Neural progenitor cell (in vitro differentiated cells): ENCODE measurements around the gene CLNK. TPM values are rescaled to one million over a fixed set of nuclear protein-coding genes. Genes with fewer than 3 reads are reported as not detected.

Experiments
- DNase-seq: peaks from one replicate; pipeline ENCODE4 v3.0.0-alpha.2; 2016; ENCODE audit warnings: low spot score
- H2AFZ ChIP-seq: fragments of 200-600 bp; sonication (generic); replicated peaks from 2 replicates; pipeline ENCODE4 v1.6.1; 2016; ENCODE audit warnings: antibody characterized with exemption
- H3F3A ChIP-seq: fragments of 200-600 bp; sonication (generic); 2 replicates; pipeline ENCODE4 v1.6.1; 2016; ENCODE audit warnings: antibody characterized with exemption, low read depth
- H3K27ac ChIP-seq: fragments of 200-600 bp; sonication (generic); 2 replicates; pipeline ENCODE4 v1.5.1; 2016; ENCODE audit warnings: mild to moderate bottlenecking
- H3K27me3 ChIP-seq: fragments of 200-600 bp; sonication (generic); 2 replicates; pipeline ENCODE4 v1.6.1; 2016; ENCODE audit warnings: mild to moderate bottlenecking, moderate library complexity
- H3K36me3 ChIP-seq: fragments of 200-600 bp; sonication (generic); 2 replicates; pipeline ENCODE4 v1.5.1; 2016
- H3K4me1 ChIP-seq: fragments of 200-600 bp; sonication (generic); 2 replicates; pipeline ENCODE4 v1.6.1; 2016; ENCODE audit warnings: mixed run types
- H3K4me2 ChIP-seq: fragments of 200-600 bp; sonication (generic); 2 replicates; pipeline ENCODE4 v1.6.1; 2016
- H3K4me3 ChIP-seq: fragments of 200-600 bp; sonication (generic); 2 replicates; pipeline ENCODE4 v1.5.1; 2016
- H3K79me2 ChIP-seq: fragments of 200-600 bp; sonication (generic); 2 replicates; pipeline ENCODE4 v1.6.1; 2016; ENCODE audit warnings: low read depth
- H3K9ac ChIP-seq: fragments of 200-600 bp; sonication (generic); 2 replicates; pipeline ENCODE4 v1.6.1; 2016
- H3K9me3 ChIP-seq: fragments of 200-600 bp; sonication (generic); 2 replicates; pipeline ENCODE4 v1.5.1; 2016; ENCODE audit warnings: low read depth
- H4K20me1 ChIP-seq: fragments of 200-600 bp; sonication (generic); 2 replicates; pipeline ENCODE4 v1.6.1; 2016; ENCODE audit warnings: low read depth
- H3K27ac Mint-ChIP-seq: 3 replicates; pipeline ENCODE4 v1.8.0; 2021; ENCODE audit warnings: mixed read lengths
- H3K27me3 Mint-ChIP-seq: 2 replicates; pipeline ENCODE4 v1.8.0; 2022; ENCODE audit warnings: low read depth, mild to moderate bottlenecking, inconsistent platforms, moderate library complexity, mixed read lengths; ENCODE audit not compliant: insufficient read depth
- H3K36me3 Mint-ChIP-seq: 3 replicates; pipeline ENCODE4 v1.8.0; 2021; ENCODE audit warnings: mixed read lengths
- H3K4me1 Mint-ChIP-seq: 3 replicates; pipeline ENCODE4 v1.8.0; 2021; ENCODE audit warnings: mixed read lengths
- H3K4me3 Mint-ChIP-seq: 3 replicates; pipeline ENCODE4 v1.8.0; 2021; ENCODE audit warnings: mild to moderate bottlenecking, moderate library complexity, mixed read lengths
- H3K9me3 Mint-ChIP-seq: 3 replicates; pipeline ENCODE4 v1.8.0; 2020; ENCODE audit warnings: mixed read lengths
- CTCF ChIP-seq: fragments of 200-600 bp; sonication (generic); IDR thresholded peaks from 2 replicates; pipeline ENCODE4 v1.5.1; 2017; ENCODE audit warnings: antibody characterized with exemption, mild to moderate bottlenecking
- EZH2 ChIP-seq: fragments of 200-600 bp; sonication (generic); IDR thresholded peaks from 2 replicates; pipeline ENCODE4 v1.6.1; 2017; ENCODE audit warnings: antibody characterized with exemption, mild to moderate bottlenecking, moderate library complexity
- EZH2phosphoT487 ChIP-seq: fragments of 200-600 bp; sonication (generic); IDR thresholded peaks from 2 replicates; pipeline ENCODE4 v1.6.1; 2017; ENCODE audit warnings: antibody characterized with exemption
- total RNA-seq: library from RNA; depleted of rRNA; stranded (reverse); fragments of >200 nt; gene quantifications from 2 replicates; pipeline ENCODE4 v1.2.3, GENCODE V29; 2015; ENCODE audit warnings: low replicate concordance

CLNK gene
- total RNA-seq, 1 donor from 2014 or later = not detected

- H3K9ac ChIP-seq = no peak overlapping the region
- Mint-ChIP-seq H3K36me3 (no peaks in the 10 kb centered on the region), H3K27me3 (peaks cover 2% of the 10 kb centered on the region), H3K4me3 (no peak overlapping the region), H3K4me1 (peaks cover 9% of the 10 kb centered on the region), H3K9me3 (no peaks in the 10 kb centered on the region), H3K27ac (no peak overlapping the region)
- no peak overlapping the region for H2AFZ ChIP-seq
- H3K79me2 ChIP-seq = no peaks in the 10 kb centered on the region
- H3K9me3 ChIP-seq = no peaks in the 10 kb centered on the region
- no peak overlapping the region for H3K27ac ChIP-seq
- H3K4me3 ChIP-seq = no peak overlapping the region
- peaks cover 5% of the 10 kb centered on the region for H3K4me1 ChIP-seq
- DNase-seq = no peak
- no peaks in the 10 kb centered on the region for H3K36me3 ChIP-seq
- no peak overlapping the region for H3K4me2 ChIP-seq
- no peak for TF ChIP-seq EZH2
- no peak for TF ChIP-seq CTCF
- TF ChIP-seq EZH2phosphoT487 = no peak
- H4K20me1 ChIP-seq = no peaks in the 10 kb centered on the region
- no peaks in the 10 kb centered on the region for H3K27me3 ChIP-seq
- no peaks in the 10 kb centered on the region for H3F3A ChIP-seq
Observed at GRCh38 chr4:10690185-10690907, 5.8 kb upstream of the CLNK start.

- no peak for DNase-seq
- H3K9me3 Mint-ChIP-seq = no peaks in the 10 kb centered on the region
- H3K36me3 ChIP-seq = no peaks in the 10 kb centered on the region
- no peak overlapping the region for H3K27ac Mint-ChIP-seq
- no peaks in the 10 kb centered on the region for H3K36me3 Mint-ChIP-seq
- H3K4me3 ChIP-seq = no peak overlapping the region
- no peaks in the 10 kb centered on the region for H3F3A ChIP-seq
- no peak overlapping the region for H2AFZ ChIP-seq
- no peak for TF ChIP-seq CTCF
- no peak for TF ChIP-seq EZH2
- no peak for TF ChIP-seq EZH2phosphoT487
- no peak overlapping the region for H3K4me3 Mint-ChIP-seq
- no peak overlapping the region for H3K27ac ChIP-seq
- no peaks in the 10 kb centered on the region for H4K20me1 ChIP-seq
- H3K4me2 ChIP-seq = no peak overlapping the region
- H3K4me1 Mint-ChIP-seq = peaks cover 9% of the 10 kb centered on the region
- H3K9ac ChIP-seq = no peak overlapping the region
- H3K4me1 ChIP-seq = peaks cover 5% of the 10 kb centered on the region
- H3K27me3 Mint-ChIP-seq = peaks cover 2% of the 10 kb centered on the region
- H3K79me2 ChIP-seq = no peaks in the 10 kb centered on the region
- no peaks in the 10 kb centered on the region for H3K9me3 ChIP-seq
- no peaks in the 10 kb centered on the region for H3K27me3 ChIP-seq
Observed at GRCh38 chr4:10688846-10689245, 4.3 kb upstream of the CLNK start.

GRCh38 chr4:10688022-10688421, 3.5 kb upstream of the CLNK start:
- no peak overlapping the region for H3K4me2 ChIP-seq
- Mint-ChIP-seq H3K4me1 (peaks cover 9% of the 10 kb centered on the region), H3K27ac (no peak overlapping the region), H3K36me3 (no peaks in the 10 kb centered on the region), H3K27me3 (peaks cover 2% of the 10 kb centered on the region), H3K9me3 (no peaks in the 10 kb centered on the region), H3K4me3 (no peak overlapping the region)
- no peak overlapping the region for H3K9ac ChIP-seq
- no peak overlapping the region for H2AFZ ChIP-seq
- DNase-seq = no peak
- no peaks in the 10 kb centered on the region for H3K36me3 ChIP-seq
- H3K27me3 ChIP-seq = no peaks in the 10 kb centered on the region
- TF ChIP-seq CTCF = no peak
- no peak for TF ChIP-seq EZH2
- no peak for TF ChIP-seq EZH2phosphoT487
- H4K20me1 ChIP-seq = no peaks in the 10 kb centered on the region
- H3K27ac ChIP-seq = no peak overlapping the region
- H3K79me2 ChIP-seq = no peaks in the 10 kb centered on the region
- no peak overlapping the region for H3K4me3 ChIP-seq
- no peaks in the 10 kb centered on the region for H3K9me3 ChIP-seq
- H3F3A ChIP-seq = no peaks in the 10 kb centered on the region
- peaks cover 5% of the 10 kb centered on the region for H3K4me1 ChIP-seq
